Stimulated activated CD8-positive, alpha-beta memory T cell treated with anti-CD3 and anti-CD28 coated beads, Interleukin-4, amount 100 ng/mL, for 1 hour (primary cell): ENCODE data around the gene REPS1.
"Not testable (repeated sequence)": the region's sequence is repeated elsewhere in the genome, so short reads cannot be mapped to it uniquely, and the experiment has no call there.

ENCODE experiments used
- DNase-seq, 2 donors: peaks; one replicate each; pipeline ENCODE4 v3.0.0-alpha.2; 2020; ENCODE audit warnings: low read depth in 2 of 2, low spot score in 1 of 2

Gene REPS1

DNA sequence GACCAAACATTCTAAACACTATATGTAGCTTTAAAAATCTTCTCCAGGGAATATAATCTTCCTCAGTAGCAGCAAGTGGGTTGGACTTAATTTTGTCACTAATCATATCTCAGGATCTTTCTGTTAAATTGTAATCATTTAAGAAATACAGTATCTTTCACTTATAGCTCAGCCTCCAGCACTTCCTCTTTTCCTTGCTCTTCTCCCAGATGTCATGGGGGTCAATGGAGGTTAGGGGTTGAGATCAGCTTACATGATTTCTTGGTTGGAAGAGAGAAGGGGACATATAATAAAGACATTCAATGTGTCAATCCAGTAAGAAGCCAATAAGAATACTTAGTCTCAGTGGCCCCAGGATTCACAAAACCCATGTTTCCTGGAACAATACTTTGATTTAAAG, 15.7 kb upstream of the REPS1 start:
- no peak for DNase-seq

DNA sequence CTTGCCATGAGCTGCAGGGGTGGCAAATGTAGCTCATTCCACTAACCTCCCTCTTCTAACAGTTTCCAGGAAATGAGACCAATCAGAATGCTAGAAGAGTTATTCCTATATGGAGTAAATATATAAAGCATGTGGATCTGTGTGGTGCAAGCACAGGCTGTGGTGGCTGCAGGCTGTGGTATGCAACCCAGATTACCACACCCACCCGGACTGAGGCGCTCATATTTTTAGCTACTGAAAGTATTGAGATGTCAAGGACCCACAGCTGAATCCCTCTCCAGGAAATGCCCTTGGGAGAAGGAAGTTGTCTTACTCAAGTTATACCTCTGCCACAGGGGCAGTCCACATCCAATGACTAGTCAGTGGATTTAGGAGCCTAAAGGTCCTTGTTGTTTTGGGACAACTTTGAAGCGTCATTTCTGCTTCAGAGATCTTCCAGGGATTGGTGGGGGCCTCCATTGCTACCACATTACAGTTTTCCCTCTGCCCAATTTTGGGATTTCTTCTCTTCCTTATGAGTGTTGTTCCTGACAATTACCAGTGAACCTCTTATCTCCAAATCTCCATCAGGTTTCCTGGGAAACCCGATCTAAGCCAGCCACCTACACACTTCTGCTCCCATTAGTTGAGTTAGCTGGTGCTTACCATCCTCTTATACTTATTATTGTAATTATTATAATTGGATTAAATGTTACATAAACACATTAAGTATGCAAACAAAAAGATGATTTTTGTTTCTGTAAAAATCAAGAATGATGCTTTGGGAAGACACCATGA, 12.1 kb upstream of the REPS1 start:
- DNase-seq: no peak

DNA sequence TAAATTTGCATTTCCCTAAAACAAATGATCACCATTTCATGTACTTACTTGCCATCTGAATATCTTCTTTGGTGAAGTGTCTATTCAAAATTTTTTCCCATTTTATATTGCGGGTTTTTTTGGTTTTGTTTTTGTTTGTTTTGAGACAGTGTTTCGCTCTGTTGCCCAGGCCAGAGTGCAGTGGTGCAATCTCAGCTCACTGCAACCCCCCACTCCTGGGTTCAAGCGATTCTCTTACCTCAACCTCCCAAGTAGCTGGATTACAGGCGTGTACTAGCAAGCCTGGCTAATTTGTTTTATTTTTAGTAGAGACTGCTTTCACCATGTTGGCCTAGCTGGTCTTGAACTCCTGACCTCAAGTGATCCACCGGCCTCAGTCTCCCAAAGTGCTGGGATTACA, 9.1 kb upstream of the REPS1 start:
- DNase-seq: no peak

DNA sequence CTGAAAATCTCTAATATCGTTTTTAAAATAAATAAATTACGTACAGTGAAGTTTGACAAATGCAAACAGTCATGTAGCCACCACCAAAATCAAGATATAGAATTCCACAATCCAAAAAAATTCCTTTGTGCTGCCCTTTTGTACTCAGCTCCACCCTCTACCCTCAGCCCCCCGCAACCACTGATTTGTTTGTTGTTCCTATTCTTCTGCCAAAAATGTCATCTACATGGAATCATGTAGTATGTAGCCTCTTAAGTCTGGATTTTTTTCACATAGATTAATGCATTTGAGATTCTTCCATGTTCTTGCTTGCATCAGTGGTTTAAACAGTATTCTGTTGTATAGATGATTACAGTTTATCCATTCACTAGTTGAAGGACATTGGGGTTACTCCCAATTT, 8.5 kb upstream of the REPS1 start:
- DNase-seq: no peak

DNA sequence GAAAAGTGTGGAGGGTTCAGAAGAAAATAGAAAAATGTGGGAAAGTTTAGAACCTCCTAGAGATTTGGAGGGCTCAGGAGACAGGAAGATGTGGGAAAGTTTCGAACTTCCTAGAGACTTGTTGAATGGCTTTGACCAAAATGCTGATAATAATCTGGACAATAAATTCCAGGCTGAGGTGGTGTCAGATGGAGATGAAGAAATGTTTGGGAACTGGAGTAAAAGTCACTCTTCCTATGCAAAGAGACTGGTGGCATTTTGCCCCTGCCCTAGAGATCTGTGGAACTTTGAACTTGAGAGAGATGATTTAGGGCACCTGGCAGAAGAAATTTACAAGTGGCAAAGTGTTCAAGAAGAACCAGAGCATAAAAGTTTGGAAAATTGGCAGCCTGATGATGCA, 5.4 kb upstream of the REPS1 start:
- DNase-seq: not testable (repeated sequence)

DNA sequence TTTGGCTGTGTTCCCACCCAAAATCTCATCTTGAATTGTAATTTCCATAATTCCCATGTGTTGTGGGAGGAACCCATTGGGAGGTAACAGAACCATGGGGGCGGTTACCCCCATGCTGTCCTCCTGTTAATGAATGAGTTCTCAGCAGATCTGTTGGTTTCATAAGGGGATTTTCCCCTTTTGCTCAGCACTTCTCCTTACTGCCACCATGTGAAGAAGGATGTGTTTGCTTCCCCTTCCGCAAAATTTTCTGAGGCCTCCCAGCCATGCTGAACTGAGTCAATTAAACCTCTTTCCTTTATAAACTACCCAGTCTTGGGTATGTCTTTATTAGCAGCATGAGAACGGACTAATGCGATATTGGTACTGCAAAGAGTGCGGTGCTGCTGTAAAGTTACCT, 4.9 kb upstream of the REPS1 start:
- not testable (repeated sequence) for DNase-seq

DNA sequence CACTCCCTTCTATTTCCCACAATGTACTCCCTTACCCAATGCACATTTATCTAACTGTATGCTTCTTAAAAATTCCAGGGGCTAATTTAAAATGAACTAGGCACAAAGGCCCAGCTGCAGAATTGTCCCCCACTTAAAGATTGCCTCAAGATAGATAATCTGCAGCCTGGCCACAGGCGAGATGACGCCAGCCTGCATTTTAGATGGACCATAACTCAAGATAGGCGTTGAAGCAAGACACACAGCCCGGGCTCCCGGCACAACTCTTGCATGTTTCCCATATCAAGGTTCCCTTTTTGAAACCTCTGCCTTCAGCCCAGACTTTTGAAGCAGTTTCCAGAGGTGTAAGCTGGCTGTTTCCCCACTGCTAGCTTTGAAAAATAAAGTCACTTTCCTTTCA, 3.2 kb upstream of the REPS1 start:
- DNase-seq: no peak

DNA sequence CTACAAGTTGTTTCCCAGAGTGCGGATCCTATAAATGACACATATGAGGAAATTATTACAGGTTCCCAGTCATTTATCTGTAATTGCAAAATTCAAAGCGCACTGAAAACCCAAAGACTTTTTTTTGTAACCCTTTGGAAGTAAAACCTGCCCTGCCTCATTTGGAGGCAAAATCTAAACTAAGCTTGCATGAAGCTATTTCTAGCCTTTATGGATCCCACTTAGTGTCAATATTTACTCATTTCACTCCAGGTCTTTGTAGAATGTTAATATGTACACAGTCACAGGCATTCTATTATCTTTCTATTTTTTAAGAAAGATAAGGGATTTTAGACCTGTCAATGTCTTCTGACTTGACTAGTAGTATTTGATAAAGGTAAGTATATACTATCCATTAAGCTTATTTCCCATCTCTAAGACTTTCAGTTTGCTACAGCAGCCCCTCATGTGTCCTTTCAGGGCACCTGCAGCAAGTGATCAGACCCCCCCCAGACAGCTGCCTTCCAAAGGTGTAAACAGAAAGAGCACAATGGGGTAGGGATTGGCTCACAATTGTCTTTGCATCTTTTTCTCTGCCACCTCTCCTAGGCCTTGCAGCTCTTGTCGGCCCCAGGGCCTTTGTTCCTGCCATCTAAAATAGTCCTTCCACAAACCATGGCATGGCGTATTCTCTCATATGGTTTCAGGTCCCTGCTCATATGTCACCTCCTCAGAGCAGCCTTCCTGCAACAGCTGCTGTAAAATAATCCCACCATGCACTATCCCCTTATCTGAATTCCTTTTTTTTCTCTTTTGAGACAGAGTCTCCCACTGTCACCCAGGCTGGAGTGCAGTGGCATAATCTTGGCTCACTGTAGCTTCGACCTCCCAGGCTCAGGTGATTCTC, 1.3 kb upstream of the REPS1 start:
- no peak for DNase-seq

DNA sequence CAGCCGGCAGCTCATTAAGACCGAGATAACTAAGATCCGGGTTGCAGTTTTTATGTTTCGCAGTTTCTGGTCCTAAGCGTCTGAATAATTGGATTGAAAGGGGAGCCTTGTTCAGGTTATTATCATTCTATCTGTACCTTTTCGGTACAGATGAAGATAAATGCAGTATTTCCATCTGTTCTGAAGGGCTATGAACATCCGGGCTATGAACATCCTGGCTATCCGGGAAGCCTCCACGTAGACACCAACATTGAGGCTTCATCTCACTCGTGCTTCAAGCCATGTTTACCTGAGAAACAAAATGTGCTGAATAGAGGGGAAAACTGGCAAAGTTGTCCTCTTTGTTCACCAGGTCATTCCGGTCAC, 399 bp upstream of the REPS1 start:
- DNase-seq: no peak

DNA sequence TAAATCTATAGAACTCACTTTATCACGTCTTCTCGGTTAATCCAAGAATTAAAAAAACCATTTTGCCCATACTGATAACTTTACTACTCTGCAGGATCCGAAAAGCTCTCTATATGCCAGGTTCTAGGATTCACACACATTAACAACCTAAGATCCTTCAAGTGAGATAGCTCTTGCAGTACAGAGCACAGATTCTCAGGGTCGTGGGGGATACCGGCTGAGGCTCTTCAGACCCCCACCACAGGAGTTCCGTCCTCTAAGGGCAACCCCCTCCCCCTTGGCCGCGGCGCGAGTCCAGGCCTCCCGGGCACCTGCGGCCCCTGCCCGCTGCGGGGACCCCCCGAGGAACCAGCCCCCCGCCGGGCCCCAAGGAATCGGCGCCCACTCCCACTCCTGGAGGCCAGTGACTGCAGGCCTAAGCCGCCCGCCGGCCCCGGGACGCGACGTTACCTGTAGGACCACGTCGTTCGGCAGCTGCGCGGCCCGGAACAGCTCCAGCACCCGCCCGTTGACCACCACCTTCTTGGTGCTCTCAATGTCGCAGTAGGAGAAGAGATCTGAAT, 892 bp downstream of the REPS1 start:
- no peak for DNase-seq

DNA sequence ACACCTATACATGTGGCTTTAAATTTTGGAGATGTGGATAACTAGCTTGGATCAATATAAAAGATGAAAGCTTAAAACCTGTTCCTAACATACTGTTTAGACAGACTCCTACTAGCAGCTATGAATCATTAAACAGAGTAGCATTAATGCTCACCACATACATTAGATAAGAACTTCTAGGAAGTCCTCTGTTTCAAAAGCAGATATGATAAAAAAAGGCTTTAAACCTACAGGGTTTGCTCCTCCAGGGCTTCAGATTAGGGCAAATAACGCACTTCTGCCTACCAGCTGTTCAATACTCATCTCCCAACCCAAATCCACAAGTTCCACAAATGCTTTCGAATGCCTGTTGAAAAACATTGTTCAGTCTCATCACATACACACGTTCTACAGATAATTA, 1.5 kb downstream of the REPS1 start:
- no peak for DNase-seq

DNA sequence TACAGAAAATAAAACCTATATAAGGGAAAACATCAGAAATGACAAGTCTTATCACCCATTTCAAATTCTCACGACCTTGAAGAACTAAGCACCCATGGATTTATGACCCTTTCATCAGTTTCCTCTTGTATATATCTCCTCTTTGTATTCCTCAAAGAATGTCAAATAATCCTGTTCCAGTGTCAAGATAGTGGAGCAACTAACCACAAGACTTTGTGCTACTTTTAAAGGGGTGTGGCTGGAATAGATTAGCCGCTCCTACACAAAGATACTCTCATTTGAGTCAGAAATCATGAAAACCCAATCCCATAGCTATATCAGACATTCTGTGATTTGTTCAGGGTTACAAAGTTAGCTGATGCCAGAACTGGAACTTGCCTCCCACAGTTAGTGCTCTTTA, 6.6 kb downstream of the REPS1 start:
- no peak for DNase-seq

DNA sequence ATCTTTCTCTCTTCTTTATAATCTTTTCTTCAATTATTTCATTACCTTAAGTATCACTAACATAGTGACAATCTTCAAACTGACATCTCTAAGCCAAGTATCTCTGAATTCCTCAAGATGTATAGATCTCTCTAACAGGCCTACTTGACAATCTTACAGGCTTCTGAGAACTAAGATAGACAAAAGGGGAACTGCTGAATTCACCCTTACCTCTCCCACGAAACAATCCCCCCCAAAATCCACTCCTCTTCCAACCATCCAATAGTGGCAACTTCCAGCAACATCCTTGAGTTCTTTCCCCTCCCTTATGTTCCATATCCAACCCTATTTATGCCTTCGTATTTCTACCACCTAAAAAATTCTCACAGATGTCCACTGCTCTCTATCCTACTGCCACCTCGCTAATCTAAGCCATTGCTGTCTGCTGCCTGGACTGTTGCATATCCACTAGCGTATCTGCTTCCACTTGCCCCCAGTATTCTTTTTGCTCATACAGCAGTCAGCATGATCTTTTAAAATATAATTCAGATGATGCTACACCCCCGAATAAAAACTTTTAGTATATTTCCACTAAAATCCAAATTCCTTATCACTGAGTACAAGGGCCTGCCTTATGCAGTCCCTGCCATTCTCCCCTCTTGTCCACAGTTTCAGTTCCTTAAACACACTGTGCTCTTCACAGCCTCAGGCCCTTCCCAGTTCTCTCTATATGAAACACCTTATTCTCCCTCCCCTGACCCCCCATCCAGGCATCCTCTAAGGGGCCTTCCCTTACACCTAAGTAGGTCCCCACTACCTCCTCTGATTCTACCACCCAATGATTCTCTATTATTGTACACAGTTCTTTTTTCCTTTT, 8.0 kb downstream of the REPS1 start:
- DNase-seq: no peak

DNA sequence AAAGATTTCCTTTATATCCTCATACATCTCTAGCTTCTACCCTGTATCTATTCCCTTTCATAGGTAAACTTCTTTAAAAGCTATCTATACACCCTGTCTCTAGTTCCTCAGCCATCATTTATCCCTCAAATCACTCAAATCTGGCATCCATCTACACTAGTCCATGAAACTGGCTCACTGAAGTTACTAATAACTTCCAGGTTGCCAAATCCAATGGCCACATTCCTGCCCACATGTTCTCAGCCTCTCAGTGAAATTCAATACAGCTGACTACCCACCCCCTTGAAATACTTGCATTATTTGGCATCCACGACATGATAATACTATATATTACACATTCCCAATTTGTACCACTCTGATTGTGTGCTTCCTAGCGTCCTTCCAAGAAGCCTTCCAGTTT, 8.7 kb downstream of the REPS1 start:
- no peak for DNase-seq

DNA sequence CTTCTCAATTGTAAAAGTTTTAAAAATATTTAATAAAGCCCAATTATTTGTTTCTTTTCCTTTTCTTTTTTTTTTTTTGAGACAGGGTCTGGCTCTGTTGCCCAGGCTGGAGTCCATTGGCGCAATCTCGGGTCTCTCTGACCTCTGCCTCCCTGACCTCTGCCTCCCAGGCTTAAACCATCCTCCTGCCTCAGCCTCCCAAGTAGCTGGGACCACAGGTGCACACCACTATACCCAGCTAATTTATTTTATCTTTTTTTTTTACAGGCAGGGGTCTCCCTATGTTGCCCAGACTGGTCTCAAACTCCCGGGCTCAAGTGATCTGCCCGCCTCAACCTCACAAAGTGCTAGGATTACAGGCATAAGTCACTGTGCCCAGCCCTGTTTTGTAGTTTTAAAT, 9.8 kb downstream of the REPS1 start:
- no peak for DNase-seq

DNA sequence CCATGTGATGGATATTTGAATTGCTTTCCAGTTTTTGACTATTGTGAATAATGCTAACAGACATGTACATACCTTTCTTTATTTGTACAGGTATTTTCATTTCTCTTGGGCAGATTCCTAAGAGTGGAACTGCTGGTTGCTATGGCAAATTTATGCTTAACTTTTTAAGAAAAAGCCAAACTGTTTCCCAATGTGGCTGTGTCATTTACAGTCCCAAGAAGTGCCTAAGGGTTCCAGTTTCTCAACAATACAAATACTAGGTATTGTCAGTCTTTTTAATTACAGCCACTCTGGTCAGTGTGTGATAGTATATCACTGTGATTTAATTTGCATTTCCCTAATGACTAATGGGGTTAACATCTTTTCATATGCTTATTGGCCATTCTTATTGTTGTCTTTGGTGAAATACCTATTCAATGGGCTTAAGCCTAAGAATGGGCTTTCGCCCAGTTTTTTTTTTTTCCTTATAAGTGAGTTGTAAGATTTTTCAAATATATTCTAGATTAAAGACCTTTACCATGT, 10.3 kb downstream of the REPS1 start:
- no peak for DNase-seq

DNA sequence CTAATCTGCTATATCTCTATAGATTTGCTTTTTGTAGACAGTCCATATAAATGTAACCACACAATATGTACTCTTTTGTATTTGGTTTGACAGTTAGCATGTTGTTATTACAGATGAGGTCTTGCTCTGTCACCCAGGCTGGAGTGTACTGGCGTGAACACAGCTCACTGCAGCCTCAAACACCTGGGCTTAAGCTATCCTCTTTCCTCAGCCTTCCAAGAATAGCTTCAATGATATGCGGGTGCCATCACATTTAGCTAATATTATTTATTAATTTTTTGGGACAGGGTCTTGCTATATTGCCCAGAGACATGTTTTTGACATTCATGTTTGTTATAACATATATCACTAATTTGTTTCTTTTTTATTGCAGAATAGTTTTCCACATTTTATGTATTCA, 10.8 kb downstream of the REPS1 start:
- DNase-seq: no peak

DNA sequence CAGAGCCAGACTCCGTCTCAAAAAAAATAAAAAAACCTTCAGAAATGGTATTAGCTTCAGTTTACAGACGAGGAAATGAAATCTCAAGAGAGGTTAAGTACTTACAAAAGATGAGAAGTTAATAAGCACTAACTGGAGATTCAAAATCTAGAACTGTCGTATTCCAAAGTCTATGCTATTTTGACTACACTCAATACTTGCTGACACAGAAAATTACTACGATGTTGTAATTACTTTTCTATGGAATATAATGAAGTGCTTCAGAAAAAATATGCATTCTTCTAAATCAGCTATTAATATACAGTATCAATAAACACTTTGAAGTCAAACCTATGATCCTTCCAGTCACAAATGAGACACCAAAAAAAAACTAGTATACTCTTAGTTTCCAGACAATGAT, 12.2 kb downstream of the REPS1 start:
- DNase-seq: no peak

DNA sequence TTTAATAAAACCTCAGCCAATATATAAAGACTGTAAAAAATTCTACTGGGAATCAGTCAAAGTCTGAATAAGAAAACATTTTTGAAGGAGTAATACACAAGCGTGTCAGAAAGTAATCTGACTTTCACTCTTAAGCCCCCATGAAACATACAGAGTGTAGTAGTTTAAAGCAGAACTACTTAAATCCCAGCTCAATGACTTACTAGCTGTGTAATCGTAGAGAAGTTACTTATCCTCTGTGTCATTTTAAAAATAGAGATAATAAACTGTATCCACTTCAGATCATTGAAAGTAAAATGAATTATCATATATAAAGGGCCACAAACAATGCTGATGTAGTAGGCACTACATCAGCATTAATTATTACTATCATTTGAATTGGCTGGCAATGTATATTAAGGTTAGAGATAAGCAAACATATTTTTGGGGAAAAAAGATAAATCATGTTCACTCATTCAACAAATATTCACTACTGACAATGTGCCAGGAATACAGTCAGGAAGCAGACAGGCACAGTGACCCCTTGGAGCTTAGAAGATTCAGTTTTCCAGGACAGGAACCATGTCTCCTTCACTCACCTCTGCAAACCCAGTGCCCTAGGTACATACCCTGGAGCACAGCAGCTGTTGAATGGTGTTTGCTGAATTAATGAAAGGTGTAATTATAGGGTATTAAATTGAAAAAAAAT, 14.4 kb downstream of the REPS1 start:
- DNase-seq: no peak

DNA sequence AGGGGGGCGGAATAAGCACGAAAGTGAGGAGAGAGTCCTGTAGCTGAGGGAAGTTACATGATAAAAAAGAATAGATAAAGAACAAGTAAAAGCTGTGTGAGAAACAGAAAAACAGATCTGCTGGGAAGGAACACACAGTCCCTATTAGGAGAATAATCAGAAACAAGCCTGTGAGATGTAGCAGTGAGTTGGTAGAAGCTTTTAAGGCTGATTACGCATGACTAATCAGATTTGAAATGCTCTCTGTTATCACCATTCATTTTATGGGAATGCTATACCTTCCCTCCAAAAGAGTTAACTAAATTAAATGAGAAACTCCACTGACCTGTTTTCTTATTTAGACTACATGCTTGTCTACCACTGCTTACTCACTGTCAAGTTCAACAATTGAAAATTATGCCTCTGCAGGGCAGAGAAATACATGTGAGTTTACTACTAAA, 15.8 kb downstream of the REPS1 start:
- DNase-seq: no peak

DNA sequence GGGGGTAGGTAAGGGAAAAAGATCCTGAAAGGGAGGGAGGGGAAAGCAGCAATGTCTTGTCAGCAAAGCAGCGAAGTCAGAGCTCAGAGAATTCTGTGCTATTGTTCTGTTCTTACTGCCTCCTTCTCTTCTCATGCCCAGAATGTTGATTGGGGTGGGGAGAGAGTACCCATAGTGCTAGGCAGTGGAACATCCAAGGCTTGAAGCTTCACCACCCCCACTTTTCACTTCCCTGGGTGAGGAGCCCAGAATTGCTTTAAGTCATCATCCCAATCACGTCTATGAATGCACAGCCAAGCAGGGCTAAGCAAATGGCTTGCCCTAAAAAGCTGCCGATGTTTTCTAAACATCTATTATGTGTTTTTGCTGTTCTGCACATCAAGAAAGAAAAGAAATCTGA, 16.5 kb downstream of the REPS1 start:
- DNase-seq: no peak
